TTC549 (cell line): ENCODE measurements around the gene CCDC157.

ENCODE experiments used
- FAIRE-seq: peaks from 2 replicates; lab custom pipeline; 2012; peaks lifted over from hg19 to GRCh38; lab: Jason Lieb, UNC

The CCDC157 gene

DNA sequence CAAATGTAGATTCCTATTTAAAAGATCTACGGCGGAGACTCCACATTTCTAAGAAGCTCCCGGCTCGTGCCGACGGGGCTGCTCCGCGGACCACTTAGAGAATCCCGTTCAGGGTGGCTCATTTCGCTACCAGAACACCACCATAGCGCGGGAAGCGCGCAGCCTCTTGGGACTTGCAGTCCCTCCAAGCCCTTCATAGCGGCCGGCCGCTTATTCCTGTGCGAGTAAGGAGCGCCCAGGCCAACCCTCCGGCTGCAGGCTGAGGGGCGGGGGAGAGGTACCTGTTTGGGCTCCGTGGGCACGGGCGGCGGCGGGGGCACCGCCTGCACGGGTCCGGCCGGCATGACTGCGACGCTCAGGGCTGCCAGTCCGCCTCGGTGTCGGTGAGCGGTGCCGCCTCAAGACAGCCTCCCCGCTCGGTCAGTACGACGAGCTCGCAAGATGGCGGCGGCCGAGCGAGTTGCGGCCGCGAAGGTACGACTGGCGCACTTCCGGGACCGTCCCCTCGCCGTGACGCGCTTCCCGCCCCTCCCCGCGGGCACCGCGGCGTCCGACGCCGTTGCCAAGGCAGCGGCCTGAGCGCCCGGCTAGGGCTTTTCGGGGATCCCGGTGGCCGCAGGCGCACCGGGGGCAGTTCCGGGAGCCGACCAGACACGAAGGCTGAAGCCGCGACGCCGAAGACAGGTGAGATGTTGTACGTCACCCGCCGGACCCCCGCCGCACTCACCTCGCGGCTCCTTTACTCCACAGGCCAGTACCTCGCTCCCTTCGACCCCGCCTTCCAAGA lies at the start of gene CCDC157, which contains the start of gene SF3A1:
CCDC157 (plus strand) TSS at position 559 of the 787 bp plus-strand sequence. CDS start 8,994 bp downstream, outside the sequence.
SF3A1 (minus strand) TSS at position 446 of the 787 bp plus-strand sequence; CDS start at position 344, 102 bp downstream.
- FAIRE-seq, result no peak

GRCh38 chr22:30307041-30307574 lies 49.7 kb upstream of the CCDC157 start:
- no peak for FAIRE-seq

GRCh38 chr22:30308093-30308492 lies 48.7 kb upstream of the CCDC157 start:
- FAIRE-seq, result no peak

- FAIRE-seq, result no peak
Measured at GRCh38 chr22:30308518-30309230, 48.1 kb upstream of the CCDC157 start.

DNA sequence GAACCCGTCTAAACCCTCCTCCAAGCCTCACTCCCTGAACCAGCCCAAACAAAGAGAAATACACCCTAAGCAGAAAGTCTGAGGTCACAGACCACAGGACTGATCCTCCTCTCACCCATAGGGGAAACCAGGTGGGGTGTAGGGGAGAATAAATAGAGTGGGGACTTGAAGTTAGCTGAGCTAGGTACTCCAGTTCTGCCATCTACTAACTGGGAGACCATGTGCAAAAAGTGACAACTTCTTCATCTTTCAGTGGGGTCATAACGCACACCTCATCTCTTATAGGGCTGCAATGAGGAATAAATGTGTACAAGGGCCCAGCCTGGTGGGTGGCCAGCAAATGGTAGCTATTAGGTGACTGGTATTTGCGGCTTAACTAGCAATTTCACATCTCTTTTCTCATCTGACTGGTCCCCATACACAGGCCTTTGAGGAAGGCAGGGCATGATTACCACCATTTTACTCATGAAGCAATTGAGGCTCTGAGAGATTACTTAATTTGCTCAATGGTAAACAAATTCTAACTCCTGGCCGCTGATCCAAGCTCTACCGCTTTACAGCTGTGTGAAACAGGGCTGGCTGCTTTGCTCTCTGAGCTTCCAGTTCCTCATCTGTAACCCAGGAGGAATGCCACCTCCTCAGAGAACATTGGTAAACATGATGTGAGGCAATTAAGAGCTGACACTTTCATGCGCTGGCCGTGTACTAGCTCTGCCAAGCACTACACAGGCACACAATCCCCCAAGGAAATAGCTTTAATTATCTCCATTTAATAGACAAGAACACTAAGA lies 46.7 kb upstream of the CCDC157 start:
- FAIRE-seq, result no peak

DNA sequence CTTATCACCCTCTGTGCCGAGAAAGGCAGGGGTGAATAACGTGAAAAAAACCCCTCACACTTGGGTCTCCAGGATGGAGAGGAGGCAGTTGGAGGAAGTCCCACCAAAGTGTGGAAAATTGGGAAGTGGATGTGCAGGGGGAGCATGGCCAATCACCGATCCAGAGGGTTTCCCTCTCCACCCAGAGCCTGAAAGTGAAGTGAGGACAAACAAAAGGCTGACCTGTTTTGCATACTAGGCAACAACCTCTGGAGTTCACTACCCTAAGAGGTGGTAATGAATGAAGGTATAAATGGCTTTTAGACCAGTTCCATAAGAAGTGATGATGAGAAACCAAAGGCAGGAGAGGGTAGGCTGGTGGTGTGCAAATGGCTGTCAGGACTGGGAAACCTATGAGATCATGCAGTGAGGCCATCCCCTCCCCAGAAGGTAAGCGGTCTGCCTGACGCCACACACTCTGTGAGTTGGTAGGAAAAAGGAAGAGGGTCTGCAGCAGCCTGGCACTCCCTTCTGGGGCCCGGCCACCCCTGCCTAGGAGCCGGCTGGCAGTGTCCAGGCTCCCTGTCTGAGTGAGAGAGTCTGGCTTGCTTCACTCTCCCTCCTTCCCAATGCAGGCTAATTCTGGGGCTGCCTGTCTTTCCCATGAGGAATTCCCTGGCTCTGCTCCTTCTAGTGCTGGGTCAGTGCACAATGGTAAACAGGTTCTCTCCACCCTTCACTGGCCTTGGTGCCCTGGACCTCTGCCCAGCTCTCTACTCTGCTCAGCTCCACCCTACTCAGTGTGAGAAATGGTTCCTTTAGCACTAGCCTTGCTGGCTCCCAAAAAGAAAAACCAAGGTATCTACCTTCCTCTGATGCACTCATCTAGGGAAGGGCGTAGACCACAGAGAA lies 45.7 kb upstream of the CCDC157 start:
- no peak for FAIRE-seq

DNA sequence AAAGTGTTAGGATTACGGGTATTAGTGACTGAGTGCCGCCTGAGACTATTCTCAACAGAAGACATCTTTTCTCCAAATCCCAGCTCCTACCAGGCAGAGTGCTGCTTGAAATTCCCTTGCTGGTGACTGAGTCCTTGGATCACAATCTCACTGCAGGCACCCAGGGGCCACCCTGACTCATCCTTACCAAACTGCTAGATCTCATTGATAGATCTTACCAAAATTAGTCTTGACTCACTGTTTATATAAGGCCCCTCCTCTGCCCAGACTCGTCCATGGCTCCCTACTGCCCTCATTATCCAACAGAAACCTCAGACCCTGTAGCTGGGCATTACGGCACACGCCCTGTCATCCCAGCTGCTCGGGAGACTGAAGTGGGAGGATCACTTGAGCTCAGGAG lies 44.8 kb upstream of the CCDC157 start:
- FAIRE-seq, result no peak

DNA sequence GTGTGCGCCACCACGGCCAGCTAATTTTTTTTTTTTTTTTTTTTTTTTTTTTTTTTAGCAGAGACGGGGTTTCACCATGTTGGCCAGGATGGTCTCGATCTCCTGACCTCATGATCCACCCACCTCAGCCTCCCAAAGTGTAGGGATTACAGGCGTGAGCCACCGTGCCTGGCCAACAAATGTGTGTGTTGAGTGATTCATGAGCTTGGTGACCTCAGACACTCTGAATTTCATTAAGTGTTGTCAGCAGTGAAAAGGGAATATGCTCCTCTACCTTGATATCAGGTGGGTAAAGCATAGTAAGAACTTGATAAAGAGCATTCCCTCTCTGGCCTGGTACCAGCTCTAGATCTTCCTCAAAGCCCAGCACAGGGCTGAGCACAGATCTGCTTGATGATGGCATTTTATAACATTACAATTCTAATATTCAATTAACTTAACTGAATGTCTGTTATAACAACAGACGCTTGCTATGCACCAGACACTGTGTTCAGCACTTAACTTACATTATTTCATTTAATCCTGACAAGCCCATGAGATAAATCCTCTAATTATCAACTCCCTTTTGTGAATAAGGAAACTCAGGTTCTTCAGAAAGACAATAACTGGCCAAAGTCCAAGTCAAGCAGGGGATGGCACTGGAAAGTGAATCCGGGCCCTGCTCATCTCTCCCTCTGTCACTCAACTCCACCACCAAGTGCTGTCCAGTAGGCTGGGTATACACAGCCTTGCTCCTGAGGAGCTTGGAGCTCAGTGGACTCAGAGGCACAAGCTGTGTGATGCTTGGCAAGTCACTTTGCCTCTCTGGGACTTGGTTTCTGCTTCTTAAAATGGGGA lies 43.1 kb upstream of the CCDC157 start:
- no peak for FAIRE-seq

- no peak for FAIRE-seq
Measured at GRCh38 chr22:30314915-30315314, 41.9 kb upstream of the CCDC157 start.

DNA sequence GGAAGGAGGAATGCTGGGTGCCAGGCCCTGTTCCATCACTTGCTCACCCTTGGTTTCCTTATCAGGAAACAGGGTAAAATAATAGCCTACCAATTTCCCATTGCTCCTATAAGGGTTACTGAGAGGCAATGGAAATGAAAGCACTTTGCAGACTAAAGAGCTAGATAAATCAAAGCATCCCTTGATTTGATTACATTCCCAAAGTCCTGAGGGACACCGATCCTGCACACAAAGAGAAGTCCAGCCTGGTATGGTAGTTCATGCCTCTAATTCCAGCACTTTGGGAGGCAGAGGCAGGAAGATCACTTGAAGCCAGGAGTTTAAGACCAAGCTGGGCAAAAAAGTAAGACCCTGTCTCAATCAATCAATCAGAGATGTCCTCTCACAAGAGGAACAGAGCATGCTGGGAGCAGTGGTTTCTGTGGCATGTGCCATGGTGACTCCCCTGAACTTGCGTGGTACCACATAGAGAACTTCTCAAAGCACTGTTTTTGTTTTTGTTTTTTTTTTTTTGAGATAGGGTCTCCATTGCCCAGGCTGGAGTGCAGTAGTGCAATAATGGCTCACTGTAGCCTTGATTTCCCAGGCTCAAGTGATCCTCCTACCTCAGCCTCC lies 40.7 kb upstream of the CCDC157 start:
- FAIRE-seq, result no peak

GRCh38 chr22:30317778-30318177 lies 39.0 kb upstream of the CCDC157 start:
- no peak for FAIRE-seq

- no peak for FAIRE-seq
Measured at GRCh38 chr22:30318799-30319419, 37.9 kb upstream of the CCDC157 start.

DNA sequence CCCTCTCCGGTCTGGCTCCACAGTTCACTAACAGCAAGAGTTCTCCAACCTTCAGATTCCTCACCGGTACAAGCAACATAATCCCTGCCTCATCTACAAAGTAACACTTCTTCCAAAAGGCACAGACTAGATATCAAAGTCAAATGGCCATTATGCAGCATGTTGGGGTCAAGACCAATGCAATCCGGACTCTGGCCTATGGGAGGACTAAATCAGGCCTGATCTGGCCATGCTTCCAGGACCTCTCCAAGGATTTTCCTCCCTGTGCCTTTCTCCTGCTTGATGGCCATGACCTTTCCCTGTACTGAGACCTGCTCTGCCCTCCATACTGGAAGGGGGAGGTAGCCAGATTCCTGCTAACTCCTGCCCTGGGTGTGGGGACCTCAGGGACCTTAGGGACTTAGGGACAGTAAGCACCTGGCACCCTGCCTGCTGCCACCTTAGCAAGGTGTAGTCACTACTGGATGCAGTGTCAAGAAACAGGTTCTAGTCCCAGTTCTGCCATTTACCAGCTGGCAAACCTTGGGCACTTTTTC lies 36.7 kb upstream of the CCDC157 start:
- no peak for FAIRE-seq

- no peak for FAIRE-seq
Measured at GRCh38 chr22:30321461-30321860, 35.3 kb upstream of the CCDC157 start.

- FAIRE-seq, result no peak
Measured at GRCh38 chr22:30323246-30323645, 33.6 kb upstream of the CCDC157 start.

DNA sequence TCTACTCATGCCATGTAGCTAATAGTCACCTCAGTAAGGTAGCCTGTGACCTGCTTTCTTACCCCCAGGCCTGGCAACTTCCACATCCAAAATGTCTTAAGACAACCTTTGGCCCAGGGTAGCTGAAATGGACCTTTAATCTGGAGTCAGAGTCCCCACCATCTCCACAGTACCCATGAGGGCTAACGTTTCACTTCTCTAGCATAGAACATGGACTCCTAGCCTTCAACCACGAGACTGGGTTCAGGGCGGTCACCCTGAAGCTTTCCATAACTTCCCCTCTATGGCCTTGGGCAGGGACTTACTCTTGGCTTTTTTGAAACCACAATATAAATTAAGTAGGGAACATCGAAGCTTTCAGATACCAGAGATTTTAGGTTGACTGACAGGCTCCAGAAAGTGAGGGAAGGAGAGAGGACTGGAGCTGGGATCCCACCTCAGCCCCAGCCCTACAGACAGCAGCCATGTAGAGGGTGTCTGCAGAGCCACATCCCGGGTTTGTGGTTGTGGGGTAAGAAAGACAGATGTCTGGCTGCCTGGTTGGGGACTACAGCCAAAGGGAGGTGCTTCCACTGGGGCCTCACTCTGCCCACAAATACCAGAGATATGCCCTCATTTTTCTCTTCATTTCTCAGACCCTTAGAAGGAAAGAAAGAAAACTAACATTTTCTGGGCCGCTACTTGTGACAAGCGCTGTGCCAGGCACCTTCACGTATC lies 32.6 kb upstream of the CCDC157 start:
- FAIRE-seq, result no peak

GRCh38 chr22:30325065-30325720 lies 31.6 kb upstream of the CCDC157 start:
- FAIRE-seq, result no peak

GRCh38 chr22:30325724-30326254 lies 31.0 kb upstream of the CCDC157 start:
- FAIRE-seq, result no peak
